GM10248 (cell line): ENCODE results near the gene EML5.

Experiments
- CTCF ChIA-PET: fragments of 300-600 bp; sonication (Branson Sonifier 250); formaldehyde crosslinking; extraction: SDS; loops from one replicate; lab custom pipeline; 2021; ENCODE audit warnings: antibody characterized with exemption; lab: Yijun Ruan, JAX
- POLR2A ChIA-PET: fragments of 350-650 bp; sonication (Branson Sonifier 250); formaldehyde crosslinking; extraction: SDS; loops from one replicate; lab custom pipeline; 2020; ENCODE audit warnings: antibody characterized with exemption; lab: Yijun Ruan, JAX
- DNase-seq: peaks from one replicate; pipeline ENCODE4 v3.0.0; 2012; ENCODE audit errors: extremely low spot score
- TF ChIP-seq, protein P1 (sequence below): IDR thresholded peaks from 2 replicates; pipeline ENCODE4 v1.5.1; 2012; ENCODE audit warnings: mild to moderate bottlenecking, low read depth; ENCODE audit errors: extremely low read depth, missing control alignments, control extremely low read depth

EML5 gene

DNA sequence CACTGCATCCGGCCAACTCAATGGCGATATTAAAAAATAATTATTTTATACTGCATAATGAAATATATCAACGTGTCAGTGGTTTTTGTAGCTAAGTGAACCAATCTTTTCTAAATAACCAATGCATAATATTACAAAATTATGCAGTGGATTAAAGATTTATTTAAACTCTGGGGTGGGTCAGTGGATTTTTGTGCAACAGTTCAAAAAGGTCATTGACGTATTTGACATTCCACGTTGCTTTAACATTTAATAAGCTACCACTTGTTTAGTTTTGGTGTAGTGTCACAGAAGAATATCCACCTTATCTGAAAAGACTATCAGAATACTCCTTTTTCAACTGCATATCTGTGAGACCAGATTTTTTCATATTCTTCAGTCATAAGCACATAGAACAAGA is 227.3 kb downstream of the EML5 start:
- CTCF ChIA-PET = interaction anchor here (0.7 to 1.0 kb wide), 2 partner anchors 30 to 31 kb away, joined by 3 read pairs; no protein-coding TSS in a partner anchor
- POLR2A ChIA-PET = no interaction called here
- no peak for DNase-seq
- TF ChIP-seq, protein P1, sequence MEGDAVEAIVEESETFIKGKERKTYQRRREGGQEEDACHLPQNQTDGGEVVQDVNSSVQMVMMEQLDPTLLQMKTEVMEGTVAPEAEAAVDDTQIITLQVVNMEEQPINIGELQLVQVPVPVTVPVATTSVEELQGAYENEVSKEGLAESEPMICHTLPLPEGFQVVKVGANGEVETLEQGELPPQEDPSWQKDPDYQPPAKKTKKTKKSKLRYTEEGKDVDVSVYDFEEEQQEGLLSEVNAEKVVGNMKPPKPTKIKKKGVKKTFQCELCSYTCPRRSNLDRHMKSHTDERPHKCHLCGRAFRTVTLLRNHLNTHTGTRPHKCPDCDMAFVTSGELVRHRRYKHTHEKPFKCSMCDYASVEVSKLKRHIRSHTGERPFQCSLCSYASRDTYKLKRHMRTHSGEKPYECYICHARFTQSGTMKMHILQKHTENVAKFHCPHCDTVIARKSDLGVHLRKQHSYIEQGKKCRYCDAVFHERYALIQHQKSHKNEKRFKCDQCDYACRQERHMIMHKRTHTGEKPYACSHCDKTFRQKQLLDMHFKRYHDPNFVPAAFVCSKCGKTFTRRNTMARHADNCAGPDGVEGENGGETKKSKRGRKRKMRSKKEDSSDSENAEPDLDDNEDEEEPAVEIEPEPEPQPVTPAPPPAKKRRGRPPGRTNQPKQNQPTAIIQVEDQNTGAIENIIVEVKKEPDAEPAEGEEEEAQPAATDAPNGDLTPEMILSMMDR = no peak

GRCh38 chr14:88563845-88564244 is 228.9 kb downstream of the EML5 start:
- TF ChIP-seq, protein P1 = no peak
- POLR2A ChIA-PET = no interaction called here
- no peak for DNase-seq
- CTCF ChIA-PET = interaction anchor here (0.8 to 1.2 kb wide), 3 partner anchors 11 to 32 kb away, joined by 3 read pairs; no protein-coding TSS in a partner anchor

DNA sequence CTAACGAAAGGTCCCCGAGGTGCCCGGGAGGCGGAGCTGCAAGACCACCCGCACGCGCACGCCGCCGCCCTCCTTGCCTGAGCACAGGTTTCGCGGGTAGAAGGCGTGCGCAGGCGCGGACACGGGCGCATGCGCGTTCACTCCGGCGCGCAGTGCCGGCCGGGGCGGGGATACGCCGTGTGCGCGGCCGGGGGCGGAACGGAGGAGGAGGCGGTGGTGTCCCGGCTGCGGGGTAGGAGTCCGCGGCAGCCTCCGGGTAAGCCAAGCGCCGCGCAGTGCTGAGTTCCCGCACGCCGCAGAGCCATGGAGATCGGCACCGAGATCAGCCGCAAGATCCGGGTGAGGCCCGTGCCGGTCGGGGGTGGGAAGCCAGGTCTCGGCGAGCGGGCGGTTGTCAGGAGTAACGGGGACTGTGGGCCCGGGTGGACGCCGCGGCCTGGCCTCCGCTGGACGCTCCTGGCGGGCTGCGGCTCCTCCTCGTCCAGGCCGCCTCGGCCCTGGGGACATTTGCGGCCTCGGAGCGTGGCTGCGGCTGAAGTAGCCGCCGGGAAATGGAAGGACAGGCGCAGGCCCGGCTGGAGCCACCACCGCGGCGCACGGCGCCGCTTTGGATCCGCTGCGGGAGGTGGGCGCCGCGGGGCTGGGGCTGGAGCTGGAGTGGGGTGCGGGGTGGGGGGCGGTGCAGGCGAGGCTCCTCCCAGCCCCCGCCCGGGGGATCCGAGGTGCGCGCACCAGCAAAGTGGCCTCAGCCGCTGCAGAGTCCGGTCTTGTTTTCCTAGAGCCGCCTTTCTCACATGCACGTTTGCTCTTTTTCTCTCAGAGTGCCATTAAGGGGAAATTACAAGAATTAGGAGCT is 229.7 kb downstream of the EML5 start, which contains the start of gene ZC3H14:
Gene ZC3H14, plus strand, starts transcription at position 207 of the 856 bp plus-strand sequence. Its CDS starts 97 bp downstream, at position 304.
- POLR2A ChIA-PET = interaction anchor here (0.6 kb wide), 1 partner anchor 1388 kb away, joined by 5 read pairs; no protein-coding TSS in a partner anchor
- TF ChIP-seq, protein P1 = peak; percentile 42
- peak; percentile 96 for DNase-seq
- CTCF ChIA-PET = interaction anchor here (0.8 to 1.2 kb wide), 3 partner anchors 12 to 32 kb away, joined by 3 read pairs; no protein-coding TSS in a partner anchor

DNA sequence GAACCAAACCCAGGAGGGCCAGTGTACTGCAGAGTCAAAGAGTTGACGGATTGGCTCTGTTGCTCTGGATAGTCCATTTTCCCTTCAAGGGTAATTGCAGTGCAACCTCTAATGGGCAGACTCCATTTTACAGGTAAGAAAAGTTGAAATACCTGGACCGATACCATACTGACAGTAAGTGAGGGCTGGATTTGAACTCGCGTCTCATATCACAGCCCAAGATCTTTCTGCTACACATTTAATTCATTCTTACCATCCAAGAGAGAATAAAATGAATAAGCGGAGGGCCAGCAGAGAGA is 230.3 kb downstream of the EML5 start:
- no peak for DNase-seq
- POLR2A ChIA-PET = interaction anchor here (0.6 kb wide), 1 partner anchor 1389 kb away, joined by 5 read pairs; no protein-coding TSS in a partner anchor
- TF ChIP-seq, protein P1 = no peak
- CTCF ChIA-PET = interaction anchor here (1.2 kb wide), 1 partner anchor 20 kb away, joined by 3 read pairs; no protein-coding TSS in a partner anchor
